ENCODE measurements around the gene HTR7.
A peak's percentile ranks its signal among the peaks of the same experiment; 100 is the strongest.
"Not testable (repeated sequence)": the region's sequence is repeated elsewhere in the genome, so short reads cannot be mapped to it uniquely, and the experiment has no call there.

Gene HTR7

GRCh38 chr10:90857635-90858460, at the start of gene HTR7:
Gene HTR7, minus strand, starts transcription at chr10:90858039. Its CDS starts 368 bp downstream, at chr10:90857671.
- no peak within 1 kb of the TSS; the same call in 1 of the 2 replicates for H3K27ac ChIP-seq
- TF ChIP-seq CTCF (conservative IDR thresholded peaks at IDR 0.05), result peak; percentile 82

GRCh38 chr10:90906596-90906995, 48.8 kb upstream of the HTR7 start:
- H3K27ac ChIP-seq, result no peak overlapping the region
- no peak for TF ChIP-seq CTCF (conservative IDR thresholded peaks at IDR 0.05)

- TF ChIP-seq CTCF (conservative IDR thresholded peaks at IDR 0.05), result no peak
- no peak overlapping the region for H3K27ac ChIP-seq
Observed at GRCh38 chr10:90905925-90906324, 48.1 kb upstream of the HTR7 start.

DNA sequence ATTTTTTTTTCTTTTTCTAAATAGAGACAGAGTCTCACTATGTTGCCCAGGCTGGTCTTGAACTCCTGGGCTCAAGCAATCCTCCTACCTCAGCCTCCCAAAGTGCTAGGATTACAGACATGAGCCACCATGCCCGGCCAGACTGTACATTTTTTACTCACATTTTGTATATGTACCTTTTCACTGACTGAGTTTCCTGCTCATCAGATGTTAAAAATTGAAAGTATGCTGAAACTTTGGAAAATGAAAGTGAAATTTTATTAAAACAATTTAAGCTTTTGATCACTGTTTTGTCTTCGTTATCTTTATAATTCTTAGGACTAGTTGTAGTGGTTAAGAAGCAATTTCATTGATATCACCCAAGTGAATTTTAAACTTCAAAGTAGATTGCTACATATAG, 39.1 kb upstream of the HTR7 start:
- not testable (repeated sequence) for H3K27ac ChIP-seq

DNA sequence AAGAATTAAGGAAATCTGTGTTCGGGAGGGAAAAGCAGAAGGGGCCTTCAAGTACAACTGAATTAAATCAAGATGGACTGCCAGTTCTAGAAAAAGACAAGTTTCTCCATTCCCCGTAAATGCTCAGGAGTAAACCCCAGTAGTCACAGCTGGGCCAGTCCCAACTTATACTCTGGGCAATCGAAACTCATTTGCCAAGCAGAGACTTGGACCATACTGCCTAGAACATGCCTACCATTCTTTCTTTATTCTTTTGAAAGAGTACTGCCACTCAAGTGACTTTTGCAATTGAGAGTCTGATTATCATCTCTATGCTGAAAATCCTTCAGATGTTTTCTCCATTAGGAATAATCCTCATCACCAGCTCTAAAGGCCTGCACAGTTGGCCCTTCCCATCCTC, 35.4 kb upstream of the HTR7 start:
- no peak for TF ChIP-seq CTCF (conservative IDR thresholded peaks at IDR 0.05)

DNA sequence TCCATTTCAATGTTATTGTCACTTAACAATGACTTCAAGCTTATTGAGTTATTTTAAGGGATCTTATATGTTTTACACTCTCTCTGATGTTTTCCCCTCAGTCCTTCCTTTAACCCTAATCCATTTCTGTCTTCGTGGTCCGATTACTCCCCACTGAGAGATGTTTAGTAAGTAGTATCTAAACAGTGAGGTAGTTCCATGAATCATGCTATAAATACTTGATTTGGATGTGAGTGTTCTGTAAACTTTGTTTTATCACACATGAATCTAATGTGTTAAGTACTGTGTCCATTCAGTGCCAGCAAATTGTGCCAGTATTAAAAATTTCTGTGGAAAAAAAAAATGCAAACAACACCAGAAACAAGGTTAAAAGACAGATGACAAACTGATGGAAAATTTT, 32.5 kb upstream of the HTR7 start:
- no peak overlapping the region for H3K27ac ChIP-seq
- TF ChIP-seq CTCF (conservative IDR thresholded peaks at IDR 0.05), result no peak

More for the DNA sequence above, 35.4 kb upstream of the HTR7 start:
- no peak overlapping the region for H3K27ac ChIP-seq

- no peak overlapping the region for H3K27ac ChIP-seq
- TF ChIP-seq CTCF (conservative IDR thresholded peaks at IDR 0.05), result no peak
Observed at GRCh38 chr10:90889636-90890035, 31.8 kb upstream of the HTR7 start.

DNA sequence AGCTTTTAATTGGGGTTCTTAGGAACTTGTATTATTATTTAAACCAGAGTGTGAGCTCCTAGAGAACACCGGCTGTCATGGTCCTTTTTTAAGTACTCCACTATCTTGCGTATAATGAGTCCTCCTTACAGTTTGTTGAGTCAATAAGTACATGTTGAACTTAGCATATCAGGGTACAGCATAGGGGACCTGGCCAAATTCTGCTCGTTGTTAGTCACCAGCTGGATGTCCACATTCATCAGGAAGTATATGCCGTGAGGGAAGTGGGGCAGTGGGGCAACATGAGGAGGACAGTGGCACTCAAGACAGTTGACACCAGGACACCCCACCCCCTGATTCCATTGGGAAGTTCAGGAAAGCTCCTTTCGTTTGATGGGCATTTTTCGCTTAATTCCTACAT, 30.5 kb upstream of the HTR7 start:
- no peak for TF ChIP-seq CTCF (conservative IDR thresholded peaks at IDR 0.05)
- H3K27ac ChIP-seq, result no peak overlapping the region

All from VCaP (cell line).